HL-60 (cell line): ENCODE data around the gene TGFBR1.

Source experiments
- POLR2AphosphoS5 ChIP-seq: IDR thresholded peaks from 2 replicates; pipeline ENCODE4 v1.6.1; 2012; ENCODE audit warnings: low read depth
- SPI1 ChIP-seq: IDR thresholded peaks from 2 replicates; pipeline ENCODE4 v1.6.1; 2012; ENCODE audit warnings: low read depth, mild to moderate bottlenecking, borderline replicate concordance
- TF ChIP-seq, protein P1 (sequence below): IDR thresholded peaks from one replicate; pipeline ENCODE4 v1.5.1; 2011; ENCODE audit warnings: low read length, control low read depth, inconsistent platforms; ENCODE audit not compliant: insufficient read depth

DNA sequence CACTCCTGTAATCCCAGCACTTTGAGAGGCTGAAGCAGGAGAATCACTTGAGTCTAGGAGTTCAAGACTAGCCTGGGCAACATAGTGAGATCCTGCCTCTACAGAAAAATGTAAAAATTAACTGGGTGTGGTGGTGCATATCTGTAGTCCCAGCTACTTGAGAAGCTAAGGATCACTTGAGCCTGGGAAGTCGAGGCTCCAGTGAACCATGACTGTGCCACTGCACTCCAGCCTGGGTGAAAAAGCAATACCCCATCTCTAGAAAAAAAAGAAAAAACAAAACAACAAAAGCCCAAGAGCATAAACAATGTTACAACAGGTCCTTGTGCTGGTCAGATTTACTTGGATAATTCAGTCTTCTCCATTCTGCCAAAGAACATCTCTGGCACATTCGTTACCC lies 44.3 kb upstream of the TGFBR1 start:
- TF ChIP-seq, protein P1, sequence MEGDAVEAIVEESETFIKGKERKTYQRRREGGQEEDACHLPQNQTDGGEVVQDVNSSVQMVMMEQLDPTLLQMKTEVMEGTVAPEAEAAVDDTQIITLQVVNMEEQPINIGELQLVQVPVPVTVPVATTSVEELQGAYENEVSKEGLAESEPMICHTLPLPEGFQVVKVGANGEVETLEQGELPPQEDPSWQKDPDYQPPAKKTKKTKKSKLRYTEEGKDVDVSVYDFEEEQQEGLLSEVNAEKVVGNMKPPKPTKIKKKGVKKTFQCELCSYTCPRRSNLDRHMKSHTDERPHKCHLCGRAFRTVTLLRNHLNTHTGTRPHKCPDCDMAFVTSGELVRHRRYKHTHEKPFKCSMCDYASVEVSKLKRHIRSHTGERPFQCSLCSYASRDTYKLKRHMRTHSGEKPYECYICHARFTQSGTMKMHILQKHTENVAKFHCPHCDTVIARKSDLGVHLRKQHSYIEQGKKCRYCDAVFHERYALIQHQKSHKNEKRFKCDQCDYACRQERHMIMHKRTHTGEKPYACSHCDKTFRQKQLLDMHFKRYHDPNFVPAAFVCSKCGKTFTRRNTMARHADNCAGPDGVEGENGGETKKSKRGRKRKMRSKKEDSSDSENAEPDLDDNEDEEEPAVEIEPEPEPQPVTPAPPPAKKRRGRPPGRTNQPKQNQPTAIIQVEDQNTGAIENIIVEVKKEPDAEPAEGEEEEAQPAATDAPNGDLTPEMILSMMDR = no peak
- TF ChIP-seq POLR2AphosphoS5 (no peak), SPI1 (no peak)
